Measurements from ENCODE around the gene PLA2G2E. TPM values are rescaled to one million over a fixed set of nuclear protein-coding genes. Genes with fewer than 3 reads are reported as not detected.

Gene PLA2G2E
- total RNA-seq, 1 donor from 2014 or later = not detected

DNA sequence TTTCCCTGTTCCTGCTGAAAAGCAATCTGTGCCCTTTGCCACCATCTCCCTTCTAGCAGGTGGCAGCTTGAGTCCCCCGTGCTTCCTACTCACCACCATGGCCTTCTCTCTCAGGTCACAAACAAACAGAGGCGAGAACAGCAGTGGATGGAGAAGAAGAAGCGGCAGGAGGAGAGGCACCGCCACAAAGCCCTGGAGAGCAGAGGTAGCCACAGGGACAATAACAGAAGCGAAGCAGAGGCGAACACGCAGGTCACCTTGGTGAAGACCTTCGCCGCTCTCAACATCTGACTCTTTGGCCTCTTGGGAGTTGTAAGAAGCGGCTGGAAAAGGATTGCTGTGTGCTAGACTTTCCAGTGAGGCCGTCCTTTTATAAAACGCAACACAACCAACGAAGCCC is 16.0 kb downstream of the PLA2G2E start:
- H3K4me3 ChIP-seq = no peak overlapping the region
- no peaks in the 10 kb centered on the region for H3K9me3 ChIP-seq
- no peaks in the 10 kb centered on the region for H3K27me3 ChIP-seq
- no peak overlapping the region for H3K27ac ChIP-seq
- no peak for TF ChIP-seq POLR2AphosphoS5 (IDR thresholded peaks at IDR 0.05; ENCODE audit: insufficient read depth in 1 of 2, low read depth in 1 of 2)
- no peak for TF ChIP-seq POLR2A (IDR thresholded peaks at IDR 0.05)
- peaks cover 0 to 74% of the 10 kb centered on the region in 2 donors for H3K36me3 ChIP-seq
- DNase-seq (ENCODE audit: extremely low spot score in 2 of 2) = no peak
- H3K4me1 ChIP-seq = no peaks in the 10 kb centered on the region
- intact Hi-C loops (cut with DNase I) = no loop called here

DNA sequence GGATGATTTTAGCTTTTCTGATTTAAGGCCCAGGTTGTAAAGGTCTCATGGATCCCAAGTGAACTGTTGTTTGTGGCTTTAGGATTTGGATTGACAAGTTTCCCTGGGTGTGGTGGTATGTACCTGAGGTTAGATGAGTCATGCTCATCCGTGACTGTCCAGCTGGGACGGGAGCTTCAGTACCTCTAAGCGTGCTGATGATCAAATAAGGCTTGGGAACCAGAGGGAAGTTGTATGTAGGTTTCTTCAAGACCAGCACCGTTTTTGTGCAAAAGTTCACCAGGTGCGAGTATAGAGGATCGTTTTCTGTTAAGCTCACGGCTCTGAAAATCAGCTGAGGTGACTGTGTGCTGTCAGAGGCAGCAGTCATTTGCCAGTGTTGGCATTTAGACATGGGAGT is 19.8 kb downstream of the PLA2G2E start:
- Histone ChIP-seq H3K36me3 (peaks cover 0 to 52% of the 10 kb centered on the region in 2 donors), H3K27me3 (no peaks in the 10 kb centered on the region), H3K4me1 (no peaks in the 10 kb centered on the region), H3K4me3 (no peak overlapping the region), H3K27ac (no peak overlapping the region), H3K9me3 (no peaks in the 10 kb centered on the region)
- TF ChIP-seq, protein P1, sequence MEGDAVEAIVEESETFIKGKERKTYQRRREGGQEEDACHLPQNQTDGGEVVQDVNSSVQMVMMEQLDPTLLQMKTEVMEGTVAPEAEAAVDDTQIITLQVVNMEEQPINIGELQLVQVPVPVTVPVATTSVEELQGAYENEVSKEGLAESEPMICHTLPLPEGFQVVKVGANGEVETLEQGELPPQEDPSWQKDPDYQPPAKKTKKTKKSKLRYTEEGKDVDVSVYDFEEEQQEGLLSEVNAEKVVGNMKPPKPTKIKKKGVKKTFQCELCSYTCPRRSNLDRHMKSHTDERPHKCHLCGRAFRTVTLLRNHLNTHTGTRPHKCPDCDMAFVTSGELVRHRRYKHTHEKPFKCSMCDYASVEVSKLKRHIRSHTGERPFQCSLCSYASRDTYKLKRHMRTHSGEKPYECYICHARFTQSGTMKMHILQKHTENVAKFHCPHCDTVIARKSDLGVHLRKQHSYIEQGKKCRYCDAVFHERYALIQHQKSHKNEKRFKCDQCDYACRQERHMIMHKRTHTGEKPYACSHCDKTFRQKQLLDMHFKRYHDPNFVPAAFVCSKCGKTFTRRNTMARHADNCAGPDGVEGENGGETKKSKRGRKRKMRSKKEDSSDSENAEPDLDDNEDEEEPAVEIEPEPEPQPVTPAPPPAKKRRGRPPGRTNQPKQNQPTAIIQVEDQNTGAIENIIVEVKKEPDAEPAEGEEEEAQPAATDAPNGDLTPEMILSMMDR (IDR thresholded peaks at IDR 0.05) = no peak
- TF ChIP-seq POLR2A (IDR thresholded peaks at IDR 0.05) (no peak), POLR2AphosphoS5 (IDR thresholded peaks at IDR 0.05; ENCODE audit: insufficient read depth in 1 of 2, low read depth in 1 of 2) (no peak)
- DNase-seq (ENCODE audit: extremely low spot score in 2 of 2) = no peak
- intact Hi-C loops (cut with DNase I) = no loop called here

DNA sequence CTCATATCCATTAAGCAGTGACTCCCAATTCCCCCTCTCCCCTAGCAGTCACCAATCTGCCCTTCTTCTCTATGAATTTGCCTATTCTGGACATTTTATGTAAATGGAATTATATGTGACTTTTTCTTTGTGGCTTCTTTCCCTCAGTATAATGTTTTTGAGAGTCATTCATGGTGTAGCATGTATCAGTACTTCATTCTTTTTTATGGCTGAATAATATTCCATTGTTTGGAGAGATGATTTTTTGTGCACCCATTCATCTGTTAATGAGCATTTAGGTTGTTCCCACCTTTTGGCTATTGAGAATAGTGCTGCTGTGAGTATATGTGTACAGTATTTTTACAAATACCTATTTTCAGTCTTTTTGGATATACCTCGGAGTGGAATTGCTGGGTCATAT is 21.8 kb downstream of the PLA2G2E start:
- Histone ChIP-seq H3K36me3 (peaks cover 0 to 37% of the 10 kb centered on the region in 2 donors), H3K9me3 (no peaks in the 10 kb centered on the region), H3K4me1 (no peaks in the 10 kb centered on the region), H3K27me3 (no peaks in the 10 kb centered on the region), H3K27ac (no peak overlapping the region), H3K4me3 (no peak overlapping the region)
- no peak for DNase-seq (ENCODE audit: extremely low spot score in 2 of 2)
- TF ChIP-seq POLR2AphosphoS5 (IDR thresholded peaks at IDR 0.05; ENCODE audit: insufficient read depth in 1 of 2, low read depth in 1 of 2) (no peak), POLR2A (IDR thresholded peaks at IDR 0.05) (no peak)
- TF ChIP-seq, protein P1 (IDR thresholded peaks at IDR 0.05) = no peak
- intact Hi-C loops (cut with DNase I) = no loop called here

DNA sequence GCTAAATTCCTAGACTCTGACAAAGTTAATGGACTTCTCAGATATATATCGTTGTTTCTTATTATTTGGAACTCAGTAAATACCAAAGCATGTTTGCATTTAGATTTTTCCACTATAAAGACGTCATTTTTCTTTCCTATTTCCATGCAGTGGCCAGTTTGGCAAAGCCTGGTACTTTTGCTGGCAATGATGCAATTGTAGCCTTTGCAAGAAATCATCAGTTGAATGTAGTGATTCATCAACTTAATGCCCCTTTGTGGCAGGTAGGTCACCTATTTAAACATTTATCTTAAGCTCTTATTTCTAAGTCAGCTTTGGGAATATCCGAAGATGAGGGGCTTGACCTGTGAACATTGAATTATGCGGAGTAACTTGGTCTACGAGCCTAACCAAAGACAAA is 29.2 kb downstream of the PLA2G2E start:
- Histone ChIP-seq H3K9me3 (no peaks in the 10 kb centered on the region), H3K27ac (no peak overlapping the region), H3K36me3 (peaks cover 0 to 43% of the 10 kb centered on the region in 2 donors), H3K4me1 (no peaks in the 10 kb centered on the region), H3K4me3 (no peak overlapping the region), H3K27me3 (no peaks in the 10 kb centered on the region)
- intact Hi-C loops (cut with DNase I) = no loop called here
- DNase-seq (ENCODE audit: extremely low spot score in 2 of 2) = no peak
- TF ChIP-seq, protein P1 (IDR thresholded peaks at IDR 0.05) = no peak
- no peak for TF ChIP-seq POLR2A (IDR thresholded peaks at IDR 0.05)
- no peak for TF ChIP-seq POLR2AphosphoS5 (IDR thresholded peaks at IDR 0.05; ENCODE audit: insufficient read depth in 1 of 2, low read depth in 1 of 2)

DNA sequence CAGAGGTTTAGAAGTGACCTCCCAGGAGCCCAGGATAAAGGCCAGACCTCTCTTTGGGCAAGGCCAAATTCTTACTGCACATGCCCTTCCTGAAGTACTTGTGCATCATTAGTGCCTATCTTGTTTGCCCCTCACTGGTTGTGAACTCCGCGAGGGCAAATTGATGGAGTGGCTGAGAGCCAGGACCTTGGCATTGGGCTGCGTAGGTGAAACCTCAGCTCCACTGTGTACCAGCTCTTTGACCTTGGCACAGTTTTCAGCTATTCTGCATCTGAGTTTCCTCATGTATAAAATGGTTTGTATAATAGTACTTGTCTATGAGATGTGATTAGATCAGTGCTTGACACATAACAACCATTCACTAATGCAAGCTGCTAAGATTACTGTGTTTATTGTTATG is 29.7 kb downstream of the PLA2G2E start:
- peaks cover 0 to 38% of the 10 kb centered on the region in 2 donors for H3K36me3 ChIP-seq
- no peak overlapping the region for H3K27ac ChIP-seq
- no peaks in the 10 kb centered on the region for H3K9me3 ChIP-seq
- DNase-seq (ENCODE audit: extremely low spot score in 2 of 2) = no peak
- no peaks in the 10 kb centered on the region for H3K4me1 ChIP-seq
- intact Hi-C loops (cut with DNase I) = no loop called here
- H3K27me3 ChIP-seq = no peaks in the 10 kb centered on the region
- no peak overlapping the region for H3K4me3 ChIP-seq
- TF ChIP-seq, protein P1 (IDR thresholded peaks at IDR 0.05) = no peak
- TF ChIP-seq POLR2A (IDR thresholded peaks at IDR 0.05) (no peak), POLR2AphosphoS5 (IDR thresholded peaks at IDR 0.05; ENCODE audit: insufficient read depth in 1 of 2, low read depth in 1 of 2) (no peak)
